SK-N-SH treated with all-trans-retinoic acid at 6 μM for 48 hours (cell line): Measurements from ENCODE around the gene DNAJC15.

Source experiments
- ATAC-seq: fragments of 200-7000 bp; cut with Tn5 transposase; 3 replicates; pipeline ENCODE4 v1.9.1; 2020; ENCODE audit warnings: mild to moderate bottlenecking, moderate library complexity
- ARNTL ChIP-seq: fragments of 450-650 bp; formaldehyde crosslinking; IDR thresholded peaks from 2 replicates; pipeline ENCODE4 v1.5.0; 2020; ENCODE audit warnings: low read depth, mild to moderate bottlenecking, moderate library complexity, borderline replicate concordance
- CREB5 ChIP-seq: fragments of 250-450 bp; sonication (Bioruptor Pico); IDR thresholded peaks from 2 replicates; pipeline ENCODE4 v1.5.1; 2020; ENCODE audit warnings: low read depth, mild to moderate bottlenecking, moderate library complexity
- CSDC2 ChIP-seq: fragments of 250-450 bp; sonication (Bioruptor Pico); IDR thresholded peaks from 2 replicates; pipeline ENCODE4 v1.5.0; 2020; ENCODE audit warnings: mild to moderate bottlenecking, moderate library complexity
- CSRNP3 ChIP-seq: fragments of 250-450 bp; sonication (Bioruptor Pico); IDR thresholded peaks from 2 replicates; pipeline ENCODE4 v1.5.1; 2021; ENCODE audit warnings: mild to moderate bottlenecking, moderate library complexity
- ESRRG ChIP-seq: fragments of 250-450 bp; sonication (Bioruptor Pico); IDR thresholded peaks from 2 replicates; pipeline ENCODE4 v1.6.1; 2021; ENCODE audit warnings: mild to moderate bottlenecking
- GLIS3 ChIP-seq: fragments of 250-450 bp; sonication (Bioruptor Pico); IDR thresholded peaks from 2 replicates; pipeline ENCODE4 v1.5.0; 2020; ENCODE audit warnings: mild to moderate bottlenecking, moderate library complexity
- ISL1 ChIP-seq: fragments of 250-450 bp; sonication (Bioruptor Pico); IDR thresholded peaks from 2 replicates; pipeline ENCODE4 v2.1.2; 2022; ENCODE audit warnings: mild to moderate bottlenecking, moderate library complexity
- OSR1 ChIP-seq: fragments of 250-450 bp; sonication (Bioruptor Pico); IDR thresholded peaks from 2 replicates; pipeline ENCODE4 v1.8.0; 2022; ENCODE audit warnings: moderate library complexity, mild to moderate bottlenecking, inconsistent platforms
- POU6F1 ChIP-seq: fragments of 250-450 bp; sonication (Bioruptor Pico); IDR thresholded peaks from 2 replicates; pipeline ENCODE4 v1.8.0; 2021; ENCODE audit warnings: low read depth, mild to moderate bottlenecking, moderate library complexity, borderline replicate concordance
- PPARA ChIP-seq: fragments of 250-450 bp; sonication (Bioruptor Pico); IDR thresholded peaks from 2 replicates; pipeline ENCODE4 v1.5.0; 2020; ENCODE audit warnings: mild to moderate bottlenecking, borderline replicate concordance
- RARB ChIP-seq: fragments of 250-450 bp; sonication (Bioruptor Pico); IDR thresholded peaks from 2 replicates; pipeline ENCODE4 v1.8.0; 2021; ENCODE audit warnings: mild to moderate bottlenecking, moderate library complexity
- SNAI2 ChIP-seq: fragments of 250-450 bp; sonication (Bioruptor Pico); IDR thresholded peaks from 2 replicates; pipeline ENCODE4 v1.5.0; 2020; ENCODE audit warnings: mild to moderate bottlenecking, moderate library complexity
- TCF4 ChIP-seq: fragments of 250-450 bp; sonication (Bioruptor Pico); IDR thresholded peaks from 2 replicates; pipeline ENCODE4 v1.8.0; 2021; ENCODE audit warnings: mild to moderate bottlenecking, moderate library complexity, borderline replicate concordance
- TOX ChIP-seq: fragments of 250-450 bp; sonication (Bioruptor Pico); IDR thresholded peaks from 2 replicates; pipeline ENCODE4 v1.8.0; 2021; ENCODE audit warnings: mild to moderate bottlenecking, moderate library complexity, borderline replicate concordance
- TSHZ2 ChIP-seq: fragments of 250-450 bp; sonication (Bioruptor Pico); IDR thresholded peaks from 2 replicates; pipeline ENCODE4 v1.5.0; 2020; ENCODE audit warnings: mild to moderate bottlenecking, moderate library complexity
- ZC3H10 ChIP-seq: fragments of 250-450 bp; sonication (Bioruptor Pico); IDR thresholded peaks from 2 replicates; pipeline ENCODE4 v1.5.1; 2021; ENCODE audit warnings: mild to moderate bottlenecking, moderate library complexity
- ZFP3 ChIP-seq: fragments of 250-450 bp; sonication (Bioruptor Pico); IDR thresholded peaks from 2 replicates; pipeline ENCODE4 v1.5.0; 2020; ENCODE audit warnings: mild to moderate bottlenecking, moderate library complexity
- ZNF565 ChIP-seq: fragments of 450-650 bp; formaldehyde crosslinking; conservative IDR thresholded peaks from 2 replicates; pipeline ENCODE4 v1.5.0; 2020; ENCODE audit warnings: low read depth, mild to moderate bottlenecking, moderate library complexity
- ZNF70 ChIP-seq: fragments of 450-650 bp; formaldehyde crosslinking; IDR thresholded peaks from 2 replicates; pipeline ENCODE4 v1.5.0; 2020; ENCODE audit warnings: mild to moderate bottlenecking, moderate library complexity
- TF ChIP-seq, protein P1 (sequence below): fragments of 250-450 bp; sonication (Bioruptor Pico); IDR thresholded peaks from 2 replicates; pipeline ENCODE4 v1.8.0; 2020; ENCODE audit warnings: mild to moderate bottlenecking, moderate library complexity, borderline replicate concordance

DNAJC15 gene

DNA sequence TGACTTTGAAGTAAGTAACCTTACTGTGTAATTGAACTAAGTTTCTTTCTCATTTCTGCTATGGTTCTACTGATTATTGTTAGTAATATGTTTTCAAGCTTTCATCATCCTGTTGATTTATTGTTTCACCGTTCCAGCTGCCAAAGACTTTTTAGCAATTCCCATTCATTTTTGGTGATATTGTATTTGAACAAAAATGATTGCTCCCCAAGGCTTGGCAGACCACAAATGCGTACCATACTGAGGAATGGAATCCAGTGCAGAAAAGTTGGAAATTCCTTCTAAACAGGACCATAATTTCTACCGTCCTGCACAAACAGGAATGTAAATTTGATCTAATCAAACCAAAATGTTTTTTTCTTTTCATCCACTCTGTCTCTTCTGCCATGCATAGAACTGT, 42.1 kb upstream of the DNAJC15 start:
- TF ChIP-seq ZC3H10 (CRISPR knock-in tag) (peak; percentile 19; the same call in 1 of the 2 replicates), POU6F1 (CRISPR knock-in tag) (no peak), ZFP3 (CRISPR knock-in tag) (no peak), TOX (CRISPR knock-in tag) (peak; percentile 27; the same call in 1 of the 2 replicates), ZNF565 (CRISPR knock-in tag) (no peak), ISL1 (CRISPR knock-in tag) (peak; percentile 90), CSDC2 (0 out of 2 replicates have a peak, but pooled peaks have one; percentile 49)
- TF ChIP-seq, protein P1, sequence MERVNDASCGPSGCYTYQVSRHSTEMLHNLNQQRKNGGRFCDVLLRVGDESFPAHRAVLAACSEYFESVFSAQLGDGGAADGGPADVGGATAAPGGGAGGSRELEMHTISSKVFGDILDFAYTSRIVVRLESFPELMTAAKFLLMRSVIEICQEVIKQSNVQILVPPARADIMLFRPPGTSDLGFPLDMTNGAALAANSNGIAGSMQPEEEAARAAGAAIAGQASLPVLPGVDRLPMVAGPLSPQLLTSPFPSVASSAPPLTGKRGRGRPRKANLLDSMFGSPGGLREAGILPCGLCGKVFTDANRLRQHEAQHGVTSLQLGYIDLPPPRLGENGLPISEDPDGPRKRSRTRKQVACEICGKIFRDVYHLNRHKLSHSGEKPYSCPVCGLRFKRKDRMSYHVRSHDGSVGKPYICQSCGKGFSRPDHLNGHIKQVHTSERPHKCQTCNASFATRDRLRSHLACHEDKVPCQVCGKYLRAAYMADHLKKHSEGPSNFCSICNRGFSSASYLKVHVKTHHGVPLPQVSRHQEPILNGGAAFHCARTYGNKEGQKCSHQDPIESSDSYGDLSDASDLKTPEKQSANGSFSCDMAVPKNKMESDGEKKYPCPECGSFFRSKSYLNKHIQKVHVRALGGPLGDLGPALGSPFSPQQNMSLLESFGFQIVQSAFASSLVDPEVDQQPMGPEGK, result peak; percentile 56; the same call in 1 of the 2 replicates
- ATAC-seq, result peak; percentile 94

GRCh38 chr13:42981853-42982252, 41.5 kb upstream of the DNAJC15 start:
- ATAC-seq, result peak; percentile 70
- no peak for TF ChIP-seq OSR1 (CRISPR knock-in tag)
- TF ChIP-seq ISL1 (CRISPR knock-in tag), result no peak; the same call in none of the 2 replicates
- TF ChIP-seq CREB5 (CRISPR knock-in tag), result no peak
- TF ChIP-seq CSRNP3, result no peak
- TF ChIP-seq, protein P1, result no peak
- no peak for TF ChIP-seq ZNF565 (CRISPR knock-in tag)
- TF ChIP-seq TCF4, result no peak
- no peak for TF ChIP-seq ARNTL
- no peak for TF ChIP-seq ZNF70 (CRISPR knock-in tag)
- no peak for TF ChIP-seq SNAI2 (CRISPR knock-in tag)
- TF ChIP-seq ZFP3 (CRISPR knock-in tag), result no peak
- no peak for TF ChIP-seq ZC3H10 (CRISPR knock-in tag)
- no peak for TF ChIP-seq POU6F1 (CRISPR knock-in tag)
- no peak for TF ChIP-seq RARB
- no peak for TF ChIP-seq TSHZ2 (CRISPR knock-in tag)
- no peak for TF ChIP-seq PPARA (CRISPR knock-in tag)
- TF ChIP-seq ESRRG, result no peak
- no peak for TF ChIP-seq GLIS3 (CRISPR knock-in tag)
- TF ChIP-seq CSDC2, result no peak
- no peak for TF ChIP-seq TOX (CRISPR knock-in tag)
